Superior temporal gyrus (tissue), 1 donor: ENCODE results near the gene FRMD3.

Experiments used
- DNase-seq: peaks from one replicate; pipeline ENCODE4 v3.0.0-alpha.2; 2016; ENCODE audit errors: extremely low spot score

FRMD3 gene

DNA sequence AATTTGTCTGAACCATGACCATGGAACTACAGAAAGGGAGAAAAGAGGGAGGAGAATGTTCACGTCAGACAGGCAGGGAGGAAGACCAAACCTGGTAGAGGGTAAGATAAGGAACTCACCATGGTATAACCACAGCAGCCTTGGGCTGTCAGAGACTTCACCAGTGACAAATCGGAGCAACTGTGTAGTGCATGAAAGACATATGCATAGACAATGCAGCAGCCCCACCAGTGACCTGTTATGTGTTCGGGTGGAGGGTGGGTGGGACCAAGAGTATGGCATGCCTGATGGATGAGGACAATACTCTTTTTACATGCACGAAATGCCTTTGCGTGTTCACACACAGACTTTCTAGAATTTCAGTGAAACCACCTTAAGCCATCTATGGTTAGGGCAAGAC, 253.5 kb downstream of the FRMD3 start:
- no peak for DNase-seq

DNA sequence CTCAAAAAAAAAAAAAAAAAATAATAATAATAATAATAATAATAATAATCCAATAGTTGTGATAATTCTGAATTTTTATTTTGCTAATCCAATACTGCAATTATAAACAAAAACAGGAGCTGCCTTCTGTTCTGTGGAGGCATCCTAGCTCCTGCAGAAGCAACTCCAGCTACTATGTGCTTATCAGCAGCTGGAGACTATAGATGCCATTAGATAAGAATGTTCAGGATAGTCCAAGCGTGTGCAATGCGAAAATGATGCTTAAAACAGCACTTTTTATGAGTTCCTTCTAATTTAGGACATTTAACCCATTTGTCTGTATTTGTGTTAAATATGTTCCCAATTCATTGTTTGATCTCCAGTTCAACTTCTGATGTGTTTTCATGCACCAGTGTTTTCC, 254.7 kb downstream of the FRMD3 start:
- DNase-seq: no peak

DNA sequence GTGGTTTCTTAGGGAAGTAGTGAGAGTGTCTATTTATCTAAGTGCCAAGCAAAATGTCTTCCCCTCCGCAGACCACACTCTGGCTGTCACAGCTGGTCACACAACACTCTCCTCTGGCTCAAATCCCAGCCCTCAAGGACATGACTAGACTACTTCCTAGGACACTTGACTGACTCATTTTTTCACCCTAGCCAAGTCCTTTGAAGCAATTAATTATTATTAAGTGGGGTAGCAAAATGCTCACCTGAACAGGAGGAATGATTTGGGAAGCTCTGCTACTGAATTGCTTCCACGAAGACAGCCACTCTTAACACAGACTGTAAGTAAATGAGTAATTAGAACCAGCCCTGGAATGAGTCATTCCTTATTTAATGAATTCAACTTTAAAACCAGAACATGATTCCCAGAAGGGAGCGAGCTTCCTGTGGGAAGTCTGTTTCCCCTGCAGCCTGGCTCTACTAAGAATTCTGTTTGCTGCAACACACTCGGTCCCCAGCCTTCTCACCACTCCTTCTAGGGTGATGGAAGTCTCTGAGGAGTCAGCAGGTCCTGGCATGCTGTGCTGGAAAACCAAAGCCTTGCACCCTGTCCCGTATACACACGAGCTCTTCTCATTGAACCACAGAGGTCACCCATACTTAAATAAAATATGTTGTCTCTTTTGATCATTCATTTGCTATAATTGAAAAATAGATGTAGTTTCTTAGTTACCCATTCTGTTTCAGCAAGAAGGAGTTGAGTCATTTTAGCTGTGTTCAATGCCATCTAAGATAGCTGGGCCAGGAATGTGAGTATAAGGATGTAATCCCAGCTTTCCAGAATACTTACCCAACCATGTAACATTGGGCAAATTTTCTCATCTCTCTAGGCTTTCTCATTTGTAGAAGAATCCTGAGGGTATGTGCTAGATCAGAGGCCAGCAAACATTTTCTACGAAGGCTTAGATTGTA, 256.6 kb downstream of the FRMD3 start:
- DNase-seq: peak; percentile 57

DNA sequence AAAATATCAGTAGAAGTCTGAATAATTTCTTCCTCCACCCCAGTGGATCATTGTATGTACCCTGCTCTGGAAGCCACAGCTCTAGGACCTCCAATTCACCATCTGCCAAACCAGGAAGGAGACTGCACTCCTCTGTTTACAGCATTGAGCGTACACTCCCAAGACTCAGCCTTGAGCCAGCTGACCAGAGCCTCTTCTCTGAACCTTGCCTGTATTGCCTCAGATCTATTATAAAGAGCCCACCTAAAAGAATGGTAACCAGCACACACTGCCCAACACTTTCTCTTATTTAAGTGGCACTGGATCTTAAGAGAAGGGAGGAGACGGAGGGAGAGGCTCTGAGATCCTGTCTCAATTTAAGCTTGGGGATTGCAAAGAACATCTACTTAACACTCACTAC, 257.4 kb downstream of the FRMD3 start:
- peak; percentile 23 for DNase-seq

DNA sequence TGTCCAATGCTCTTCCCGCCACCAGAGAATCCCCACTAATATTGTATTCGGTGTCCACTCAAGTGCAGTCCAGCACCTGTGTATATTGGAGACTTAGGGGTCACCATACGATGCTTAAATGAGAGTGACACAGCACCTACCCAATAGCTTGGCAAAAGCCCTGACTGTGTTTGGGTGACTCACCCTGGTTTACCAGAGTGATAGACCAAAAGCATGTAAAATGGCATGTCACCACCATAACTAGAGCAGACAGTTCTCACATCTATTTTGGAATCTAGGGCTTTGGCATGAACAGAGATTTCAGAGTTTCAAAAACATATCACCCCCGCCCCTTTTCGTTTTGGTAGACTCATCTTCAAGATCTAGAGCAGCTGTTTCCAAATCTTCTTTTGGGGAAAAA, 257.9 kb downstream of the FRMD3 start:
- DNase-seq: peak; percentile 52

DNA sequence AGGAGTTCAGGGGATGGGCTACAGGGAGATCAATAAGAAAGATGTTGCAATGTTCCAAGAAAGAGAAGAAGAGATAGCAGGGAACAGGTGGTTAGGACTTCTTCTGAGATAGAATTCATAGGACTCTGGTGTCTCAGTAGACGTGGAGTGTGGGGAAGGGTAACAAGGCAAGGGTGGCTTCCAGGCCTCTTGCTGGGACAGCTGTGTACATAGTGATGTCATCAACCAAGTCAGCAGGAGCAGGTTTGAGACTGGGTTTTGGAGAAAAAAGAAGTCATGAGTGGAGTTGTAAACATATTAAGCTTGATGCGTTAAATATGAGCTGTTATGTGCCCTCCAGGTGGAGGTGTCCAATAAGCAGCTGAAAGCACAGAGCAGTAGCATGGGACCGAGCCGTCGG, 263.4 kb downstream of the FRMD3 start:
- DNase-seq: no peak

DNA sequence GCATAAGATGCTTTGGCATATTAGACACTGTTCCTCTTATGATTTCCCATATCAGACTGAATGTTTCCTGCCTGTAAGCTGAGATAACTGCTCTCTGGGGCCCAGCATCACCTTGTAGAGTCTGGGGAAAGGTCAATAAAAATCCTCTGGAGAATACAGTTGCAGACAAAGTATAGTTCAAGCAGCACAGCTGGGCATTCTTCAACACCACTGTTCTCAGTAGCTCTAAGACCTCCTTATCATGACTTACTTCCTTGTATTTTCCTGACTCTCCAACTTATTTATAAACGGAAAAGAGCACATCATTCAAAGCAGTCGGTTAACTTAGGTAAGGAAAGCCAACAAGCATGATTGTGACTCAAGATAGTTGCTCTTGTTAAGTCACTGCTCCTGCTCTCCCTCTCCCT, 266.5 kb downstream of the FRMD3 start:
- no peak for DNase-seq

DNA sequence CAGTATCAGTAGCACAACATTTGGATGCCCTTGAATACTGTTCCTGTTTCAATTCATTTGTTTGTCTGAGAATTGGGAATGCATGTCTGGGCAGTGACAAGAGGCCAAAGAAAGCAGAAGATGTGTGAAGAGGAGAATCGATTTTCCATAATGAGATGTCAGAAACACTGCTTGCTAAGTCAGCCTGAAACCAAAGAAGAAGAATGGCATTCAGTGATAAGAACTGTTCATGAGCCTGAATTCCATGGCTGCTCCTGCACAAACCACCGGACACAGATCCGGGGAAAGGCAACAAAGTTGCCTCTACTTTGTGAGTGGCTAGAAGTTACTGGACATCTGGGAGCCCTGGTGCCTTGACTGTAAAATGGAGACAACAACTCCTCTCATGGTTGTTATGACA, 268.1 kb downstream of the FRMD3 start:
- DNase-seq: no peak

DNA sequence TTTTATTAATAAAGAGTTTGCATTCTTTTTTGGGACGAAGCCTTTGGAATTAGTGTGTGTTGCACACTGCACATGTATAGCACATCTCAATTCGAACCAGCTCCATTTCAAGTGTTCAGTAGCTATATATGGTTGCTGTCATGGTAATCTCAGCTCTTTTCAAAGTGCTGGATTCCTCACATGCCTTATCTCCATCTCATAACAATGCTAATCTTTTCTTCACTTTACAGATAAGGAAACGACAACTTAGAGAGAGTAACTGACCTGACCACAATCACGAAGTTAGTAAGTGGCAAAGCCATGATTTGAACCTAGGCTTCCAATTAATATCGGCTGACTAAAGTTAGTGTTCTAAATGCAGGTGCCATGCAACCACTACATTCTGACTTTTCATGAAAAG, 270.5 kb downstream of the FRMD3 start:
- DNase-seq: no peak

DNA sequence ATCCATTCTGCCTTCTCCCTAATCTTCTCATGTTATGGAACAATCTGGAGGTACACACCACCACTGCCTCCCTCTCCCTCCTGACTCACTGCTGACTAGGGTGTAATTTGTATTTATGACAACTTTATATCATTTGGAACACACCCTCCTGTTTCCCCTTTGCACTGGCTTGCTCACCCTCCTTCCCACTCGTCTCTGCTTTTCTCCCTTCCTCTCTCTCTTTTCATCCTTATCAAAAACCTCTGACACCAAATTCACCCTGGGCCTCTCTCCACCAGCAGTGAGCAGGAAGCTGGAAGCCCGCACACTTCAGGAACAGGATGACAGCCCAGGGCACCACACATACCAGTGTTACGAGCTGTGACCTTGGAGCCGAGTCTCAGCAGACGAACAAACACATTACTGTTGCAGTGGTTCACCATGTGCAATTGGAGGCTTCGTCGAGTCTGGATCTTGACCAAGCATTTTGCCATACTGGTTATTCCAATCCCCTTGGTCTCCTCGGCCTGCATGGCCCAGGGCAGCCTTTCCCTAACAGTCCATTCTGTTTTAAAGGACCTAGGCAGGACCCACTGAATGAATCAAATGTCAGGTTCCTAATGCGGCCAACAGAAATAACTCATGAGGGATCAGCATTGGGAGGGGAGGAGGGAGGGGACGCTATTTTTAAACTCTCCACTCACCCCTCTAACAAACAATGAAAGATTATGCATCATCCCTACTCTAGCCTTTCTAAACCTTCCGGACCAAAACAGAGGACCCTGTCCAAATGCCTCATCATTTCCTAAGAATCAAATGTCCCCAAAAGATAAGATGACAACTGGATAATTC, 271.3 kb downstream of the FRMD3 start:
- no peak for DNase-seq

DNA sequence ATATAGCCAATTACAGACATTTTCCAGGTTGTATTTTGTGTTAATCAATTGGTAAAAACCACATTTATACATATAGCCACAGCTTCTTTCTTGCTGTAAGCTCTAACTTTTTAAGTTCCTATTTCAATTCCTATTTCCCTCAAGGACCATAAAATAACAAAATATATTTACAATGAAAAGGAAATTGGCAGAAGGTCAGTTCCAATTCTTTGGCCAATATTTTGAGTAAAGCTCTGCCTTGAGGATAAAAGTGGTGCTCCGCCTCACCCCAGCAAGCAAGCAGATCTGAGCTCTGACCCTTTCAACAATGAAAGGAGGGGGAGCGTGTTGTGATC, 271.9 kb downstream of the FRMD3 start:
- no peak for DNase-seq

DNA sequence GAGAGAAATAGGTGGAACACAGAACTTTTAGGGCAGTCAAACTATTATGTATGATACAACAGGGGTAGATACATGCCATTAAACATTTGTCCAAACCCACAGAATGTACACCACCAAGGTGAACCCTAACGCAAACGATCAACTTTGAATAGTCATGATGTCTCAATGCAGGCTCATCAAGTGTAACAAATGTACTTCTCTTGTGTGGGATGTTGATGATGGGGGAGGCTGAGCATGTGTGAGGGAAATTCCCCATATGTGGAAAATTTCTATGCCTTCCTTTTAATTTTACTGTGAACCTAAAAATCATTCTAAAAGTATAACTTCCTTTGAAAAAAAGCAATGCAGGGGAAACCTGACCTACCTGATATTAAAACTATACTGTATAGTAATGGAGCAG, 273.9 kb downstream of the FRMD3 start:
- DNase-seq: no peak

DNA sequence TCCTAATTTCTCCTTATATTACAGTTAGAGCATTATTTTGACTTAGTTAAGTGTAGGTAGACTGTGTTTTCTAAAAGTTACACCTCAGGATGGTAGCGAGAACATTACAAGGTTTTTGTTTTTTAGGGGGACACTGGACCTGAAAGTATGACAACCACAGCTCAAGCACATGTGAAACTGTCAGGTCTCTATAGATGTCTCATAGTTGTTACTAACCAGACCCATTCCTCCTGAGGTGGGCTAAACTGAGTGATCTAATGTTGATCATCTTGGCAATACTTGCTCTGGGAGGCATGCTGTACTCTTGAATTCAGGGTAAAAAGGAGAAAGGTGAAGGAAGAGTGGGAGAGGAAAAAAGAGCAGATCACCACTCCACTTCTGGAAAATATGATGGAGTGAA, 278.6 kb downstream of the FRMD3 start:
- DNase-seq: no peak

DNA sequence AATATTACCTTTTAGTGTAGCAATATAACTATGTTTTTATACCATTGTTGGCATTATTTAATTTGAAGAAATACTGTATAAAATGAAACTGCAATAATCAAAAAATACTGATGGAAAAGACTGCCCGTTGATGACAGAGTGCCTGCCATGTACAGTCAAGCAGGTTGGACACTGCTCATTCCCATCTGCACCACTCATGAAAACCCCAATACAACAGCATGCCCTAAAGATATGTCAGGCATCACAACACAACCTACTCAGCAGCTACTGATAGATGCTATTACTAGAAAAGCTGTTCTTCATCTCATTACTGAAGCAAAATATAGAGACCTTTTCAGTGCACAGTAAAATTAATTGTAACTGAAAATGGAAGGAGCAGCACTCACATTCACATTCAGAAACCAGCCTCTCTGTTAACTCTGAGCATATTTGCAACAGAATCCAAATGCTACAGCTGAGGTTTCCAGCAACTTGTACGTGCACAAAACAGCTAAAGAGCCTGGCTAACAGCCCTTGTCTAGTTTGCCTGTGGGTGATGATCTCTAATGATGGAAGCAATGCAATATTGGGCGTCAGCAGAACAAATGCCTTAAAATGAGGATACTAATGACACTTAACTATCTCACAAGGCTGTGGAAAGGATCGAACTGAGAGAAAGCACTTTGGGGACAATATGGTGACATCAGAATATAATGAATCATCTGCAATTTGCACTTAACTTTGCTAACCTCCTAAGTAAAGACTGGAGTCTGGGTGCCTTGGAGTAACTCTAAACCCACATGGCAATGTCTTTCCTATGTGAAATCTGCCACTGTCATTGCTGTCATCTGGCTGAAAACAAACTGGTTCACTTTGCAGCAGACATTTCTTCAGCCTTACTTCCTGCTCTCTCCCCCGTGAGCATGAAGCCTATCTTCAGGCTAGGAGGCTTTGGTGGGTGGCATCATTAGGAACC, 280.0 kb downstream of the FRMD3 start:
- DNase-seq: no peak

DNA sequence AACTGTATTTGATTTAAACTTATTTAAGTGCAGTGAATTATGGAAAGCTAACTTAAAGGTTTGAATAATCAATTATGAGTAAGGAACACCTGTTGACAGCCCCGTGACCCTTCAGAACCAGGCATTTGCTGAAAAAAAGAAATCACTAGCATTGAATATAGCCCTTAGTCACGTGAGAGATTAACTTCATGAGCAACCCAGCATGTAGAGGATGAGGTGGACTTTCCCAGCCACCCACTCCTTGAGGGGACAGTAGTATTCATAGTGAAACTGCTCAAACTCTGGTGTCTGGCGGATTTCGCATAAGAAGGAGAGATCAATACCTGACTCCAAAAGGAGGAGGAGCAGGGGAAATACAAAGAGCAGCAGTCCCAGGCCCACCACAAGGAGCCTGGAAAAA, 290.5 kb downstream of the FRMD3 start:
- DNase-seq: no peak

DNA sequence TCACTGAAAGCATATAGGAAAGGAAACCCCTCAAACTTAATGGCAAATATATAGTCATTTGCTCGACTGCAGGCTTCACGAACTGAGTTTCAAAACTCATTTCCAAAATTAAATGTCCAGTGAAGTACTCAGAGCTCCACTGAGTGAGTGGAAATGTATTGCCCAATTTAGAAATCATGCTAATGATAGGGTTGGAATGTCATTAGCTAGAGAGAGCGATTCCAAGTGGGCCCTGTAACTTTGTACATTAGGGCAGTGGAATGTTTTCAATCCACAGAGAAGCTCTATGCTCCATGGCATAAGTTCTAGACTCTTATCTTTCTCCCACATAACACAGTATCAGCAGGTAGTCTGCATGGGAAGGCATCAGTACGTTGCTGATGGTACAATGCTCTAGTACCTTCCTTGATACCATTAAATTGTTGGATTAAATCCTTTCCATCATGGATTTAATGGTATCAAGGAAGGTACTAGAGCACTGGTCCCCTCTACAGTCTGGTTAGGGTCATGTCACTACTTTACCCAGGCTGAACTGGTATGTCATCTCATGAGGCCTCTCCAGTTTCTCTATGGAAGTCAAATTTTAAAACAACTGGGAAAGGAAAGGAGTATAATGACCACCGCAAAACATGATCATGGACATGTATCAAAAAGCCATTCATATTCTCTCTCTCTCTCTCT, 292.1 kb downstream of the FRMD3 start:
- no peak for DNase-seq

DNA sequence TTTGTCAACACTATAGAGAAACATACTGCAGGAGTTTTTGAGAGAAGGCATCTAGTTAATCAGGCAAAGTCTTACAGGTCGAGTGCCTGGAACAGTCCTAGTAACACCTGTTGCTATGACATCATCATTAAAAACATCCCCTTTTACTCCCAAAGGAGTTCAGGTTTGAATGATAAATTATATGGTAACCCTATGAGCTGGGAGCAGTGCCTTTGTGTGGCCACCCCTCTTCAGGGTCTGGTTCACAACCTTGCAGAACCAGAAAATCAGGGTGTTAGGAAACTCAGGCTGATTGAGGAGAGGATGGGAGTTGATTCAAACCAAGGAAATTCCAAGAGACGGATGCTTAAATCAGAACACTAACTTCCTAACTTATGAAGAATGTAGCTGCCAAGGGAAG, 296.1 kb downstream of the FRMD3 start:
- DNase-seq: no peak

DNA sequence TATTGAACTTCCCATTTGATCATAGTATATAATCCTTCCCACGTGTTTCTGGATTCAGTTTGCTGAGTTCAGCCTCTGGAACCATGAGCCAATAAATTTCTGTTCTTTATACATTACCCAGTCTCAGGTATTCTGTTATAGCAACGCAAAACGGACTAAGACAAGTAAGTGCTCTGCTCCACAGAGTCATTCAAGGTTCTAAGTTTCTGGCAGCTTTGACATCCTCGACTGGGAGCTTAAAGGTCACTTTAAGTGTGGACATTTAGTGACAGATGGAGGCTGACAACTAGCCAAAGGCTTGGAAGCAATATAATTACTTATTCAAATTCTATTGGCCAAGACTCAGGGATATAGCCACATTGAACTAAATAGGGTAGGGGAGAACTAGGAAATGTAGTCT, 297.5 kb downstream of the FRMD3 start:
- no peak for DNase-seq

DNA sequence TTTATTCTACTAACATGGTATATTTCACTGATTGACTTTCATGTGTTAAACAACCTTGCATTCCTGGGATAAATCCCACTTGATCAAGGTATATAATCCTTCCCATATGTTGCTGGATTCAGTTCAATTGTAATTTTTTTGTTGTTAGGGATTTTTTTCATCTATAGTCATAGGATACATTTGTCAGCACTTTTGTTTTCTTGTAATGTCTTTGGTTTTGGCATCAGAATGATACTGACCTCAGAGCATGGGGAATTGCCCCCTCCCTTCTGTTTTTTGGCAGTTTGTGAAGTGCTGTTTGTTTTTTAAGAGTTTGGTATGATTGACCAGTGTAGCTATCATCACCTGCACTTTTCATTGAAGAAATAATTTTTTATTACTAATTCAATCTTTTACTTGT, 298.5 kb downstream of the FRMD3 start:
- no peak for DNase-seq

DNA sequence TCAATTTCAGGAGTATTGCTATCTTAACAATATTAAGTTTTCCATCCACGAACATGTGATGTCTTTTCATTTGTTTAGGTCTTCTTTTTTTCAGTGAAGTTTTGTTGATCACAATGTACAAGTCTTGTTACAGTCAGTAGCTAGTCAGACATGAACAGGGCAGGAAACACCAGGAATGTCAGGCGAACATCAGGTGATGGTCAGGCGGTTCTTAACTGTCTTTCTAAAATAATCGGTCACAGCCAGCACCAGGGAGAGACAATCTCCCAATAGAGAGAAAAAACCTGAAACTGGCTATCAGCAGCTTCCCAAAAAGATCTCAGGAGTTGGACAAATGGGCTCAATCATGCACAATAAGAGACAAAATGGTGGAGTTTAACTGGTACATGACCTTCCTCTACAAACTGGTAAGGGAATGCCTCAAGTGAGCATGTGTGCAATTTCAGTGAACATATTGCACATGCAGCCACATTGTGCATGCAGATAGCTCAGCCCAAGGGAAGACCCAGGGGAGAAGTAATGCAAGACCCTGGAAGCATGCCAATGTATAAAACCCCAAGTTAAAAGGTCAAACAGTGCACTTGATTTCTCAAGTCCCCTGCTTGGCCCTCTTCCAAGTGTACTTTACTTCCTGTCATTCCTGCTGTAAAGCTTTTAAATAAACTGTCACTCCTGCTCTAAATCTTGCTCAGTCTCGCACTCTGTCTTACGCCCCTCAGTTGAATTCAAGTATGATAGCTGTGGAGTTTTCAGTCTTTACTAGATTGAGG, 299.1 kb downstream of the FRMD3 start:
- DNase-seq: no peak
